H1 (cell line): Measurements from ENCODE around the gene HIPK2. TPM values are rescaled to one million over a fixed set of nuclear protein-coding genes. Genes with fewer than 3 reads are reported as not detected.

Source experiments
- CTCF ChIA-PET: fragments of 300-600 bp; sonication (Branson Sonifier 250); formaldehyde crosslinking; loops from one replicate; lab custom pipeline; 2021; ENCODE audit not compliant: partially characterized antibody; lab: Charles Lee
- POLR2A ChIA-PET: fragments of 300-600 bp; sonication (Branson Sonifier 250); formaldehyde crosslinking; loops from one replicate; lab custom pipeline; 2021; ENCODE audit warnings: inconsistent platforms; ENCODE audit not compliant: partially characterized antibody; lab: Charles Lee
- DNase-seq, 2 experiments: peaks; one replicate each; pipeline versions ENCODE4 v3.0.0 to v3.0.0-alpha.2; 2010 to 2022; ENCODE audit warnings: low spot score in 2 of 2, low read depth in 1 of 2, mixed read lengths in 1 of 2
- FAIRE-seq: peaks from 2 replicates; lab custom pipeline; 2011; peaks lifted over from hg19 to GRCh38; lab: Jason Lieb, UNC
- H2AFZ ChIP-seq: 2 replicates; pipeline ENCODE4 v1.8.1; 2012; ENCODE audit warnings: low read length, inconsistent platforms
- H2AK5ac ChIP-seq: 2 replicates; pipeline ENCODE4 v1.6.1; 2013; ENCODE audit warnings: low read depth, low read length
- H2BK120ac ChIP-seq: replicated peaks from 2 replicates; pipeline ENCODE3; 2013; ENCODE audit warnings: low read depth, low read length, inconsistent platforms
- H2BK12ac ChIP-seq: 2 replicates; pipeline ENCODE4 v1.6.1; 2013; ENCODE audit warnings: low read depth, low read length
- H2BK15ac ChIP-seq: 2 replicates; pipeline ENCODE4 v1.6.1; 2013; ENCODE audit warnings: low read length
- H2BK20ac ChIP-seq: 2 replicates; pipeline ENCODE4 v1.6.1; 2013; ENCODE audit warnings: low read length
- H2BK5ac ChIP-seq: 2 replicates; pipeline ENCODE4 v1.6.1; 2013; ENCODE audit warnings: low read depth, low read length
- H3K14ac ChIP-seq: 2 replicates; pipeline ENCODE4 v1.6.1; 2013; ENCODE audit warnings: inconsistent platforms; ENCODE audit not compliant: insufficient read length
- H3K18ac ChIP-seq: 2 replicates; pipeline ENCODE4 v1.6.1; 2013; ENCODE audit warnings: low read length; ENCODE audit errors: extremely low read depth
- H3K23ac ChIP-seq: 2 replicates; pipeline ENCODE4 v1.6.1; 2013; ENCODE audit warnings: inconsistent platforms; ENCODE audit not compliant: insufficient read length
- H3K23me2 ChIP-seq: 2 replicates; pipeline ENCODE4 v1.6.1; 2013; ENCODE audit warnings: low read depth, low read length
- H3K27ac ChIP-seq: 2 replicates; pipeline ENCODE4 v1.6.1; 2011; ENCODE audit warnings: low read depth, low read length, inconsistent platforms
- H3K27me3 ChIP-seq, 4 experiments: replicated peaks in 1 of 4; 1 replicate in 1 of 4; 2 replicates in 3 of 4; pipeline versions ENCODE4 v1.6.1 to v1.8.1; 2011 to 2013; ENCODE audit warnings: low read length in 3 of 4, mild to moderate bottlenecking in 3 of 4, inconsistent platforms in 2 of 4, mixed read lengths in 2 of 4, moderate library complexity in 1 of 4; ENCODE audit not compliant: control insufficient read depth in 3 of 4, insufficient read depth in 3 of 4; ENCODE audit errors: extremely low read depth in 1 of 4
- H3K36me3 ChIP-seq, 4 experiments: 2 replicates each; pipeline versions ENCODE4 v1.6.1 to v1.8.1; 2011 to 2013; ENCODE audit warnings: mild to moderate bottlenecking in 4 of 4, low read length in 3 of 4, moderate library complexity in 2 of 4, control low read depth in 1 of 4, inconsistent platforms in 1 of 4; ENCODE audit not compliant: insufficient read depth in 4 of 4, control insufficient read depth in 2 of 4
- H3K4ac ChIP-seq: replicated peaks from 2 replicates; pipeline ENCODE3; 2013; ENCODE audit warnings: low read length, low read depth, mixed read lengths, inconsistent platforms; ENCODE audit not compliant: insufficient read length
- H3K4me1 ChIP-seq, 4 experiments: replicated peaks in 1 of 4; 1 replicate in 1 of 4; 2 replicates in 3 of 4; pipeline versions ENCODE4 v1.6.1 to v1.8.1; 2011 to 2013; ENCODE audit warnings: low read length in 3 of 4, inconsistent platforms in 2 of 4, mixed read lengths in 1 of 4; ENCODE audit not compliant: insufficient read depth in 4 of 4, control insufficient read depth in 3 of 4
- H3K4me2 ChIP-seq, 2 experiments: 2 replicates each; pipeline versions ENCODE4 v1.6.1 to v1.8.1; 2011 to 2013; ENCODE audit warnings: low read depth in 2 of 2, low read length in 2 of 2, control low read depth in 1 of 2, inconsistent platforms in 1 of 2, mild to moderate bottlenecking in 1 of 2; ENCODE audit not compliant: insufficient read depth in 1 of 2
- H3K4me3 ChIP-seq, 4 experiments: fragments of 200-600, 300-600 bp in 1 of 4; sonication (generic), shearing (Covaris generic), sonication (Bioruptor Twin) in 1 of 4; 2 replicates each; pipeline versions ENCODE4 v1.5.1 to v1.8.1; 2011 to 2016; ENCODE audit warnings: low read length in 4 of 4, low read depth in 3 of 4, control low read depth in 2 of 4, inconsistent platforms in 2 of 4, mild to moderate bottlenecking in 2 of 4, mixed read lengths in 1 of 4, moderate library complexity in 1 of 4; ENCODE audit not compliant: insufficient read depth in 2 of 4; ENCODE audit errors: extremely low read depth in 1 of 4
- H3K56ac ChIP-seq: replicated peaks from 2 replicates; pipeline ENCODE3; 2013; ENCODE audit warnings: low read depth, mild to moderate bottlenecking, mixed read lengths, low read length, inconsistent platforms; ENCODE audit not compliant: insufficient read length
- H3K79me1 ChIP-seq: 2 replicates; pipeline ENCODE4 v1.6.1; 2013; ENCODE audit warnings: low read depth, low read length, control low read depth
- H3K79me2 ChIP-seq, 2 experiments: 2 replicates each; pipeline versions ENCODE4 v1.6.1 to v1.8.1; 2012 to 2013; ENCODE audit warnings: low read length in 2 of 2, mild to moderate bottlenecking in 2 of 2, inconsistent platforms in 1 of 2; ENCODE audit not compliant: insufficient read depth in 2 of 2, control insufficient read depth in 1 of 2
- H3K9ac ChIP-seq, 4 experiments: replicated peaks in 1 of 4; 1 replicate in 1 of 4; 2 replicates in 3 of 4; pipeline versions ENCODE4 v1.6.1 to v1.8.1; 2011 to 2013; ENCODE audit warnings: low read depth in 3 of 4, low read length in 3 of 4, control low read depth in 2 of 4, mild to moderate bottlenecking in 2 of 4, moderate library complexity in 2 of 4, inconsistent platforms in 1 of 4; ENCODE audit errors: extremely low read depth in 1 of 4
- H3K9me3 ChIP-seq, 2 experiments: 2 replicates each; pipeline versions ENCODE4 v1.6.1 to v1.8.1; 2012 to 2013; ENCODE audit warnings: mild to moderate bottlenecking in 2 of 2, moderate library complexity in 2 of 2, control low read depth in 1 of 2, inconsistent platforms in 1 of 2, low read depth in 1 of 2, low read length in 1 of 2, mixed read lengths in 1 of 2; ENCODE audit not compliant: insufficient read depth in 2 of 2
- H4K20me1 ChIP-seq, 2 experiments: replicated peaks in 1 of 2; 2 replicates each; pipeline versions ENCODE3 to v1.8.1; 2011 to 2013; ENCODE audit warnings: inconsistent platforms in 2 of 2, low read length in 2 of 2, mild to moderate bottlenecking in 1 of 2; ENCODE audit not compliant: insufficient read depth in 2 of 2, control insufficient read depth in 1 of 2
- H4K5ac ChIP-seq: 2 replicates; pipeline ENCODE4 v1.6.1; 2013; ENCODE audit warnings: low read length, low read depth, mixed read lengths, inconsistent platforms; ENCODE audit not compliant: insufficient read length
- H4K8ac ChIP-seq: 2 replicates; pipeline ENCODE4 v1.8.0; 2013; ENCODE audit warnings: mild to moderate bottlenecking, moderate library complexity, low read length, inconsistent platforms; ENCODE audit not compliant: insufficient read depth; ENCODE audit errors: extremely low read depth
- H4K91ac ChIP-seq: replicated peaks from 2 replicates; pipeline ENCODE3; 2013; ENCODE audit warnings: low read length, mixed read lengths, inconsistent platforms; ENCODE audit not compliant: insufficient read length
- SIN3A ChIP-seq, 2 experiments: IDR thresholded peaks in 1 of 2; conservative IDR thresholded peaks in 1 of 2; 2 replicates each; pipeline ENCODE4 v1.6.1; 2011 to 2012; ENCODE audit warnings: low read length in 2 of 2, improper control_type of control experiment in 1 of 2, low read depth in 1 of 2, mild to moderate bottlenecking in 1 of 2
- WGBS, 2 experiments: shearing (Covaris generic) in 1 of 2; methylation state at CpG; one replicate each; pipeline versions ENCODE4 v1.1.6 to v1.1.7; 2013 to 2015; ENCODE audit warnings: low lambda C conversion rate in 2 of 2, mixed read lengths in 2 of 2, inconsistent platforms in 1 of 2, low coverage in 1 of 2, missing lambda C conversion rate in 1 of 2; ENCODE audit not compliant: insufficient replicate concordance in 2 of 2, insufficient coverage in 1 of 2, insufficient read length in 1 of 2; ENCODE audit errors: extremely low coverage in 1 of 2, missing lambda C conversion rate in 1 of 2; 5-methylcytosine and 5-hydroxymethylcytosine counted together
- polyA plus RNA-seq, 7 experiments: library from polyadenylated mRNA; depleted of rRNA in 3 of 7; stranded (reverse) in 5 of 7; unstranded in 2 of 7; fragments of >200 nt in 5 of 7; fragments of 200-250 nt in 2 of 7; gene quantifications; 1 replicate in 5 of 7; 2 replicates in 1 of 7; 4 replicates in 1 of 7; pipeline versions ENCODE4 v1.2.1 to v1.2.3, GENCODE V29; 2011 to 2013; ENCODE audit warnings: missing spikeins in 2 of 7, mixed read lengths in 2 of 7
- total RNA-seq: library from RNA; stranded (reverse); fragmentation: NEBNext Ultra II Directional; extraction: Animal tissue kit (Norgen Biotek cat#: 25700); gene quantifications from 2 replicates; pipeline ENCODE4 v1.2.1, GENCODE V29; 2021

Gene HIPK2
- total and polyA plus RNA-seq, 2 of the 8 experiments (the other 6 are each of a cell fraction or from before 2014, with no cell fraction given), result 8.3 to 24.3 TPM

DNA sequence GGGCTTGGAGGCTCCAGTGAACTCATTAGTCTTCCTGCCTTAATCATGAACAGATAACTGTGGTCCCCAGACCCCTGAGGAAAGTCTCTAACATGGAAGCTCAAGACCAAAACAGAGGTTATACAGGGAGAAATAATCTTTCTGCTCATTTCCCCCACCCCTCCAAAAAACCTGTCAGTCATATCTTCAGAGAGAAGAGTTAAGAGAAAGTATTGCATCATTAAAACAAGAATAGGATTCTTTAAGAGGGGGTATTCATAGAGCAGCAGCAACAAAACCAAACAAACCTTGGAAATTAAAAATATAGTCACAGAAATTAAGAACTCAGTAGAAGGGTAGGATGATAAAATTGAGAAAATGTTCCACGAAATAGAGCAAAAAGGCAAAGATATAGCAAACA lies 246.7 kb downstream of the HIPK2 start:
- FAIRE-seq, result no peak

More for the DNA sequence above, 246.7 kb downstream of the HIPK2 start:
- ChIA-PET POLR2A (no interaction called here), CTCF (interaction anchor here (1.3 kb wide), 1 partner anchor 26 kb away, joined by 3 read pairs; no protein-coding TSS in a partner anchor)
- no peak for TF ChIP-seq SIN3A (conservative IDR thresholded peaks at IDR 0.05 in 1 of 2, IDR thresholded peaks at IDR 0.05 in 1 of 2; ENCODE audit: low read depth in 1 of 2, low read length in 2 of 2)
- Histone ChIP-seq H3K4me3 (no peak overlapping the region), H4K20me1 (no peaks in the 10 kb centered on the region), H3K4ac (no peak overlapping the region), H3K4me2 (no peak overlapping the region), H3K23ac (no peak overlapping the region), H3K27me3 (peaks cover 0 to 2% (median under 1%) of the 10 kb centered on the region in 4 experiments; a peak in 1 of 7 replicates), H2BK15ac (no peak overlapping the region), H3K56ac (no peak overlapping the region), H3K79me2 (no peaks in the 10 kb centered on the region), H3K14ac (no peak overlapping the region), H4K5ac (no peak overlapping the region), H3K9me3 (no peaks in the 10 kb centered on the region), H2BK120ac (no peak overlapping the region), H2BK20ac (no peak overlapping the region), H2BK12ac (no peak overlapping the region), H3K27ac (no peak overlapping the region), H3K36me3 (no peaks in the 10 kb centered on the region), H3K9ac (no peak overlapping the region), H3K79me1 (no peaks in the 10 kb centered on the region), H4K8ac (no peak overlapping the region), H3K23me2 (0 out of 2 replicates have a peak, but pooled peaks cover 2% of the 10 kb centered on the region), H2AK5ac (no peak overlapping the region), H3K4me1 (no peaks in the 10 kb centered on the region), H4K91ac (no peak overlapping the region), H2BK5ac (no peak overlapping the region), H3K18ac (no peak overlapping the region), H2AFZ (no peak overlapping the region)
- 86% methylated on average over 1 of the region's 1 CpG; no CpG with 5 or more reads in 1 of the 2 experiments for WGBS, 2 experiments
- DNase-seq, result no peak
